HG03439 (cell line): Measurements from ENCODE around the gene BCKDHB.

ENCODE experiments used
- ATAC-seq: cut with Tn5 transposase; IDR thresholded peaks from one replicate; pipeline ENCODE4 v1.9.1; 2021; ENCODE audit warnings: mild to moderate bottlenecking, moderate library complexity; ENCODE audit not compliant: unreplicated experiment

The BCKDHB gene

DNA sequence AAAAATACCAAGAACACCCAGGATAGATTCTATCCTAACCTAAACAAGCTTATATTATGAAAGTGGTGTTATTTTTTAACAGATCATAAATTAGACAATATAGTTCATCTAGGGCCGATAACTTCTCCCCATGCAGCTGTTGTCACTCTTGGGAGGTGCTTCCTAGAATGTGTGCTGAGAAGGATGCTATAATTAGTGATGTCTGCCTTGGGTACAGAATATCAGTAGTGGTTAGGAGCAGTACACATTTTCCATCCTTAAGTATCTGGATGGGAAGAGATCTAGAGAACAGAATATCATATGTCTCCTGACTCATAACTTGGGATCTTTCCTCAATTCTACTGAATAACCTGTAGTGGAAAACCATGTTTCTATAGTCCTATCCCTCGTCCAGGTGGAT lies 214.5 kb downstream of the BCKDHB start:
- no peak for ATAC-seq

GRCh38 chr6:80325742-80326141 lies 219.3 kb downstream of the BCKDHB start:
- no peak for ATAC-seq

- ATAC-seq: no peak
Observed at GRCh38 chr6:80328652-80329051, 222.2 kb downstream of the BCKDHB start.

DNA sequence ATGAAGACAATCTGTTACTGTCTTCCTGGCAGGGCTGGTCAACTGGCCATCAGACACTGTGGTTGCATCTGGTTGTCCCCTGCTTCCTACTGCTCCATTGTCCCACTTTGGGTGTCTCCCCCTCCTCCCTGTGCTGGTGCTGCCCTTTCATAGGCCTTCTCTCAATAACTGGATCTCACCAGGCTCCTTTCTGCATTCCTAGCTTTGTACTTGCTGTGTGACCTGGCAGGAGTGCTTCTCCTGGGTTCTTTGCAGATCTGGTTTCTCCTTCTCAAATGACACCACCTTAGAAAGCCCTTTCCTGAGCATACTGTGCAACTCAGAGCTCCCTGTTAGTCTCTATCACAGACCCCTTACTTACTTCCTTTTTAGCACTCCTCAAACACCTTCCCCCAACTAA lies 223.0 kb downstream of the BCKDHB start:
- ATAC-seq: no peak

DNA sequence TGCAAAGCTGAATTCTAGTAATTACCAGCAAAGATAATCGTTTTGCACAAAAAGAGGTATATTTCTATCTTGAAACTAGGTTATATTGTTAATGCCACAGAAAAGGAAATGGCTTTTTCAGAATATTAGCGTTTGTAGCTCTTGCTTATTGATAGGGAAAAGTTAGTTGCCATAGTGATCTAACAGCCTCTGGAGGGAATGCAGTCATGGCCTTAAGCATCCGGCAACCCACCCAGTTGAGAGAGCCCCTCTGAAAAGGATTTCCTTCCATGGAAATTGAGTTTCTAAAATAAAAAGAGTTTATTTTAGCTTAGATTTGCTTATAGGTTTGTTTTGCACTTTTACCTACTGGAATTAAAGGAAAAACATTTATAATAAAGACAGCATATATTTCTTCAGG lies 224.5 kb downstream of the BCKDHB start:
- no peak for ATAC-seq

DNA sequence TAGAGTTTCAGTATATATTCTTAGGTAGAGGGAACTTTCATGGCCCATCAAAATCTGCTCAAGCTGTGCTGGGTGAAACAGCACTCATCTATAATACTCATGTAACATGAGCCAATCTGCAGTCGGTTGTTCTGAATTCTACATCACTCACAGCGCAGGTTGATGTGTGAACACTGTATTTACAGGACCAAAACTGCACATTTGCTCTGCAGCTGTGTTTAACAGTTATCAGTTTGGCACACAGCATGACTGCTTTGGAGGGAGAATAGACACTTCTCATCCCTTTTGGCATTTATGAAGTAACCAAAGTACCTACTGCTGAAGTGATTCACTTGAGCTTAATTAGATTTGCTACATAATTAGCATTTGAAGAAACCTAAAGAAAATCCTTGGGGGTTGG lies 225.1 kb downstream of the BCKDHB start:
- no peak for ATAC-seq

DNA sequence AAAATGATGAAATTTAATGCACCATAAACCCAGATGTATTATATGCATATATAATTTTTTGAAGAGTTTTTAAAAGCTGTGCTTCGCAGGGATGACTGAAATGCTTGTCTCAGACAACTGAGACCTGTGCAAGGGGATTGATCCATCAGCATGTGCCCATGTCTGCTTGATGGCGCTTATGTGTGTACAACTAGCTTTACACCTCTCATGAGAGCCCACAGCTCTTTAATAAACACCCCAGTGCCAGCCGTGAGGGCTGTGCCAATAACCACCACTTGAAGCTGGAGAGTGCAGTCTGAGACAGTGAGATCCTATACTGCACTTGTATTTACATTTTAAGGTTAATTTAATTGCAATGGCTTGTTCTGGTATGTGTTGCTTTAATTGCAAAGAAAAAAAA lies 225.5 kb downstream of the BCKDHB start:
- ATAC-seq: no peak

DNA sequence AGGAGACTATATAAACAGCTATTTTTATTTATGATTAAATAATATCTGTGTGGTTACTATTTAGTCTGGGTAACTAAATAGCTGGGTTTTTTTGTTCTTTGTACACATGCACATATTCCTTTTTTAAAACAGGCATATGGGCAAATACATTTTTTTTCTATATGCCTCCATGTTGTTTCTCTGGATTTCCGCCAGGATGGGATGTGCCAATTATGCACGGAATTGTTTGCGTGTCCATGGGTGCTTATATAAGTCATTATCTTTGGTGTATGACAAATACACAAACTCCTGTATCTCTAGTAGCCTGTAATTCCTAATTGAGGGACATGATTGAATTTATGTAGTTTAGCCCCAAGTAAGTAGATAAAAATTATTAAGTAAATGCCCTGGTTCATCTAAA lies 226.9 kb downstream of the BCKDHB start:
- ATAC-seq: no peak

GRCh38 chr6:80335121-80335531 lies 228.7 kb downstream of the BCKDHB start:
- ATAC-seq: no peak

GRCh38 chr6:80336911-80337310 lies 230.4 kb downstream of the BCKDHB start:
- no peak for ATAC-seq

- ATAC-seq: no peak
Observed at GRCh38 chr6:80338201-80338836, 231.8 kb downstream of the BCKDHB start.

DNA sequence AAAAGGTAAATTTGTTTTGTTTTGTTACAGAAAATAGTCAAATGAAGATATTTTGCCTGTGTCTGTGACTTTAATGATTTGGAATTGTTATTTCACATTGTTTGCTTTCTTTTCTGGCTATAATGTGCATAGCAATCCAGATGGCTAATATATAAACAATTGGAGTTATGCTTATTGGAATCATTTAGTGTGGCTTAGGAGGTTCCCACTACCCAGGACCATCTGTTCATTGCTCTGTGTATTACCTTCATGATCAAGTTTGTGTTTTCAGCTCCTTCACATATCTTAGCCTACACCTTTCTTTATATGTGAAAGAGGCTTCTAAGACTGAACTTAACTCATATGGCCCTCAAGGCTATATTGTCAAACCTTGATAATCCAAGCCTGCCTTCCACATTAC lies 232.9 kb downstream of the BCKDHB start:
- no peak for ATAC-seq

- ATAC-seq: no peak
Observed at GRCh38 chr6:80340280-80340679, 233.8 kb downstream of the BCKDHB start.

DNA sequence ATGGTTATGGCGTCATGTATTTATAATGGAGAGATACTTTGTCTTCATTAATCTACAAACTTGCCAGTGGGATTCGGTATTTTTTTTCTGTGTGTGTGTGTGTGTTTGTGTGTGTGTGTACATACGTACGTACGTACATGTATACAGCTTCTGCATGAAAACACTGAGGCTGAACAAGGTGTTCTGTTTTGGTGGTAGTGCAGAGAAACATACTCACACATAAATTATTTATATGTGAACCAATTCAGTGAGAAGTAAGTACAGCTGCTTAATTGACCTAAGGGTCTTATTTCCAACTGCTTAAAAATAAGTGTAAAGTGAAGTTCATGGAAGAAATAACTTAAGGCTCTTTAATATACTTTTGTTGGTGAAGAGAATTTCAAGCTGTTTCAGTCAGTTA lies 234.2 kb downstream of the BCKDHB start:
- ATAC-seq: no peak

GRCh38 chr6:80341330-80341729 lies 234.9 kb downstream of the BCKDHB start:
- ATAC-seq: no peak

DNA sequence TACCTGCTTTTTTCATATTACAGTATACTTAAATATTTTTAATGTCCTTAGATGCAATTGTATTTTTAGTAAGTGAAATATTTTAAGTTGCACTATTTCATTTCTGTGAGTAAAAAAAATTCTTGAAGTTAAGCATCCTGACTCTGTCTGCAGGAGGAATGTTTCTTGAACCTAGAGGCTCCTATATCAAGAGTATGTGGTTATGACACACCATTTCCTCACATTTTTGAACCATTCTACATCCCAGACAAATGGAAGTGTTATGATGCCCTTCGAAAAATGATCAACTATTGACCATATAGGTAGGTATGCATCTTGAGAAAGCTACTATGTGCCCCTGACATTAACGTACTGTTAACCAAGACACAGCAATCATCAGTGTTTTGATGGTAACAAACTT lies 237.0 kb downstream of the BCKDHB start:
- no peak for ATAC-seq

DNA sequence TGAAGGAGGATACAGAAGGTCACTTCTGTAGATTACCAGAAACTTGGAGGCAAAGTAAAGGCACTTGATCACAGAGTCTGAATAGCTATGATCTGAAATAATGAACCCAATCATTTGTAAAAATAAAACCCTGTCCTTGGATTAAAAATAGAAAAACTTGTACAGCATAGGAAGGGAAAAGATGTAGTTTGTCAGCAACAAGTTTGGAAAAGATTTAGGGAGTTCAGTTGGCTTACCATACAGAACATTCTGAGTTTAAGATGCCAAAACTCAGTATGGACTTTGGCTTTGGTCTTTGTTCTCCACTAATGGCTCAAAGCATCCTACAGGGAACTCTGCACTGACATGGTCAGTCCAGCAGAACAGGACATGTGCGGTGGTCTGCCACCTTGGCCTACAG lies 240.6 kb downstream of the BCKDHB start:
- ATAC-seq: no peak

GRCh38 chr6:80348263-80348662 lies 241.8 kb downstream of the BCKDHB start:
- no peak for ATAC-seq

DNA sequence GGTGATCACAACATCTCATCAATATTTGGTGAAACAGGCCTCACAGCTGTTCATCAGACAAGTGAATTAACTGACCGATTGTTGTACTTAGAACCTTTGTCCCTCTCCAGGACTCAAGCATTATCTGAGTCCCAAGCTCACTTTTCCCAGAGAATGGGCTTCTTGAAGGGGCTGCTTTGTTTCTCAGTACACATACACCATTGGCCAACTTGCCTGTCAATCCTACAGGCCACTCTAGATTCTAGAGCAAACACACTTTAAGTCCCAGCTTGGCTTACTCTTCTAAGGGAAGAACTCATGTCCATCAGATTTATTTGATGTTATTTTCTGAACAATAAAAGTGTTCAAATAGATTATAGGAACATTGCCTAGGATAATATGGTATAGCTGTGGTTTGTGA lies 249.5 kb downstream of the BCKDHB start:
- ATAC-seq: no peak

GRCh38 chr6:80356545-80356944 lies 250.1 kb downstream of the BCKDHB start:
- no peak for ATAC-seq

- no peak for ATAC-seq
Observed at GRCh38 chr6:80357081-80357480, 250.6 kb downstream of the BCKDHB start.

- ATAC-seq: no peak
Observed at GRCh38 chr6:80357674-80358073, 251.2 kb downstream of the BCKDHB start.

- no peak for ATAC-seq
Observed at GRCh38 chr6:80363501-80364122, 257.1 kb downstream of the BCKDHB start.
